Kidney (tissue), 14 donors: ENCODE results near the gene OR5K2. TPM values are rescaled to one million over a fixed set of nuclear protein-coding genes. Genes with fewer than 3 reads are reported as not detected.

Experiments
- DNase-seq, 5 donors: peaks; one replicate each; pipeline ENCODE4 v3.0.0-alpha.2; 2013 to 2020
- FAIRE-seq: peaks from 2 replicates; lab custom pipeline; 2012; peaks lifted over from hg19 to GRCh38; lab: Jason Lieb, UNC
- H3K27ac ChIP-seq, 2 donors: one replicate each; pipeline ENCODE4 v1.7.0; 2013; ENCODE audit warnings: low read depth in 2 of 2, low read length in 2 of 2, inconsistent platforms in 1 of 2
- H3K27me3 ChIP-seq: one replicate; pipeline ENCODE4 v1.7.1; 2013; ENCODE audit warnings: low read length, inconsistent platforms; ENCODE audit not compliant: control insufficient read depth, insufficient read depth
- H3K36me3 ChIP-seq, 3 donors: one replicate each; pipeline versions ENCODE4 v1.7.0 to v1.7.1; 2013; ENCODE audit warnings: low read length in 3 of 3, control low read depth in 1 of 3, inconsistent platforms in 1 of 3; ENCODE audit not compliant: insufficient read depth in 3 of 3, control insufficient read depth in 2 of 3
- H3K4me1 ChIP-seq, 3 donors: one replicate each; pipeline versions ENCODE4 v1.7.0 to v1.7.1; 2013; ENCODE audit warnings: low read length in 3 of 3, inconsistent platforms in 1 of 3, low read depth in 1 of 3; ENCODE audit not compliant: control insufficient read depth in 2 of 3, insufficient read depth in 2 of 3
- H3K4me3 ChIP-seq, 3 donors: one replicate each; pipeline versions ENCODE4 v1.7.0 to v1.8.1; 2013; ENCODE audit warnings: low read length in 3 of 3, control low read depth in 1 of 3, inconsistent platforms in 1 of 3
- H3K9ac ChIP-seq, 3 donors: one replicate each; pipeline versions ENCODE4 v1.7.0 to v1.7.1; 2013; ENCODE audit warnings: low read length in 3 of 3, control low read depth in 1 of 3, inconsistent platforms in 1 of 3
- H3K9me3 ChIP-seq, 3 donors: one replicate each; pipeline versions ENCODE4 v1.7.0 to v1.7.1; 2013; ENCODE audit warnings: low read length in 3 of 3, control low read depth in 1 of 3, inconsistent platforms in 1 of 3; ENCODE audit not compliant: control insufficient read depth in 2 of 3, insufficient read depth in 1 of 3
- CTCF ChIP-seq: IDR thresholded peaks from 3 replicates; pipeline ENCODE4 v1.5.1; 2012; ENCODE audit warnings: mild to moderate bottlenecking, moderate library complexity, borderline replicate concordance; ENCODE audit not compliant: insufficient read depth; ENCODE audit errors: extremely low read depth
- intact Hi-C: fragments of 100-400 bp; cut with DNase I; formaldehyde crosslinking; loops from one replicate; pipeline ENCODE4 v1.11.1; 2022
- polyA plus RNA-seq: library from polyadenylated mRNA; stranded (reverse); fragments of 350-450 nt; fragmentation: Illumina TruSeq; extraction: RNeasy Lipid Tissue Mini Kit (QIAGEN cat#74804); gene quantifications from one replicate; pipeline ENCODE4 v1.2.3, GENCODE V29; 2014; ENCODE audit warnings: low read depth, low replicate concordance; ENCODE audit not compliant: insufficient read depth
- total RNA-seq: library from RNA; stranded (reverse); fragmentation: NEBNext Ultra II Directional; extraction: Animal tissue kit (Norgen Biotek cat#: 25700); gene quantifications from one replicate; pipeline ENCODE4 v1.2.1, GENCODE V29; 2021
- donor health status: control.
- donor health status: control.
- donor health status: control.
- donor health status: control.
- donor health status: control.
- donor health status: DM: yes; HTN: yes; CAD: no.
- donor health status: Normal renal cell carcinoma (clear cell type).

OR5K2 gene
- total and polyA plus RNA-seq, 2 donors from 2014 or later = not detected

- Histone ChIP-seq H3K9me3 (no peaks in the 10 kb centered on the region), H3K4me3 (no peak overlapping the region), H3K9ac (no peak overlapping the region), H3K4me1 (no peaks in the 10 kb centered on the region), H3K27me3 (no peaks in the 10 kb centered on the region), H3K36me3 (no peaks in the 10 kb centered on the region), H3K27ac (no peak overlapping the region)
- FAIRE-seq (no peak), DNase-seq (no peak)
- TF ChIP-seq CTCF = no peak
- intact Hi-C loops = no loop called here
Observed at GRCh38 chr3:98460220-98460619, 37.3 kb upstream of the OR5K2 start.

GRCh38 chr3:98462901-98463300, 34.6 kb upstream of the OR5K2 start, which contains the start of gene OR5K1:
Gene OR5K1 (plus strand): TSS chr3:98463201. CDS start chr3:98469577, 6,376 bp downstream.
- no peak within 1 kb of the TSS for H3K27ac ChIP-seq

GRCh38 chr3:98482717-98483482, 14.6 kb upstream of the OR5K2 start:
- no peak for FAIRE-seq
- Histone ChIP-seq H3K36me3 (no peaks in the 10 kb centered on the region), H3K9ac (no peak overlapping the region), H3K4me3 (no peak overlapping the region), H3K27ac (no peak overlapping the region), H3K27me3 (no peaks in the 10 kb centered on the region), H3K4me1 (no peaks in the 10 kb centered on the region), H3K9me3 (peaks cover 0 to 13% (median 0%) of the 10 kb centered on the region in 3 donors)
- intact Hi-C loops = no loop called here
- no peak for DNase-seq
- no peak for TF ChIP-seq CTCF

More at GRCh38 chr3:98462901-98463300, 34.6 kb upstream of the OR5K2 start, which contains the start of gene OR5K1:
- no peaks in the 10 kb centered on the region for H3K27me3 ChIP-seq
- no peaks in the 10 kb centered on the region for H3K9me3 ChIP-seq
- no peak within 1 kb of the TSS for H3K4me3 ChIP-seq
- TF ChIP-seq CTCF = no peak
- intact Hi-C loops = no loop called here
- H3K36me3 ChIP-seq = no peaks in the 10 kb centered on the region
- no peak for FAIRE-seq
- H3K9ac ChIP-seq = no peak within 1 kb of the TSS
- H3K4me1 ChIP-seq = no peaks in the 10 kb centered on the region
- DNase-seq = no peak
